Immature natural killer cell (primary cell): ENCODE measurements around the gene IPCEF1. TPM values are rescaled to one million over a fixed set of nuclear protein-coding genes. Genes with fewer than 3 reads are reported as not detected.

Experiments used
- DNase-seq, 3 donors: peaks; one replicate each; pipeline ENCODE4 v3.0.0; 2022; ENCODE audit warnings: mixed read lengths in 1 of 3
- H3K27ac Mint-ChIP-seq, 6 donors: one replicate each; pipeline ENCODE4 v1.8.0; 2020; ENCODE audit warnings: mixed read lengths in 6 of 6, mild to moderate bottlenecking in 5 of 6, inconsistent platforms in 4 of 6, moderate library complexity in 3 of 6
- H3K27me3 Mint-ChIP-seq, 3 donors: one replicate each; pipeline ENCODE4 v1.8.0; 2020 to 2021; ENCODE audit warnings: low read depth in 3 of 3, mild to moderate bottlenecking in 3 of 3, mixed read lengths in 3 of 3, moderate library complexity in 3 of 3, inconsistent platforms in 1 of 3
- H3K36me3 Mint-ChIP-seq, 3 donors: one replicate each; pipeline ENCODE4 v1.8.0; 2020; ENCODE audit warnings: mixed read lengths in 3 of 3, inconsistent platforms in 2 of 3, mild to moderate bottlenecking in 2 of 3
- H3K4me1 Mint-ChIP-seq, 2 donors: one replicate each; pipeline ENCODE4 v1.8.0; 2020; ENCODE audit warnings: inconsistent platforms in 2 of 2, mild to moderate bottlenecking in 2 of 2, mixed read lengths in 2 of 2, moderate library complexity in 1 of 2
- H3K4me3 Mint-ChIP-seq, 5 donors: one replicate each; pipeline ENCODE4 v1.8.0; 2020; ENCODE audit warnings: mild to moderate bottlenecking in 5 of 5, mixed read lengths in 5 of 5, inconsistent platforms in 3 of 5, moderate library complexity in 3 of 5
- H3K9me3 Mint-ChIP-seq, 6 donors: one replicate each; pipeline ENCODE4 v1.8.0; 2020; ENCODE audit warnings: mild to moderate bottlenecking in 6 of 6, mixed read lengths in 6 of 6, inconsistent platforms in 4 of 6, moderate library complexity in 3 of 6
- polyA plus RNA-seq, 3 donors: library from polyadenylated mRNA; unstranded; fragments of 300-500 nt; fragmentation: Illumina TruSeq; gene quantifications; one replicate each; pipeline ENCODE4 v1.2.3, GENCODE V29; 2021

Gene IPCEF1
- polyA plus RNA-seq, 3 donors from 2014 or later: 31.2 to 54.3 (median 35.2) TPM

- Mint-ChIP-seq H3K4me3 (no peak overlapping the region), H3K27ac (no peak overlapping the region), H3K27me3 (no peaks in the 10 kb centered on the region), H3K9me3 (no peaks in the 10 kb centered on the region), H3K36me3 (no peaks in the 10 kb centered on the region), H3K4me1 (no peaks in the 10 kb centered on the region)
- DNase-seq: no peak
These were observed 27.6 kb upstream of the IPCEF1 start for GRCh38 chr6:154384191-154384590.

DNA sequence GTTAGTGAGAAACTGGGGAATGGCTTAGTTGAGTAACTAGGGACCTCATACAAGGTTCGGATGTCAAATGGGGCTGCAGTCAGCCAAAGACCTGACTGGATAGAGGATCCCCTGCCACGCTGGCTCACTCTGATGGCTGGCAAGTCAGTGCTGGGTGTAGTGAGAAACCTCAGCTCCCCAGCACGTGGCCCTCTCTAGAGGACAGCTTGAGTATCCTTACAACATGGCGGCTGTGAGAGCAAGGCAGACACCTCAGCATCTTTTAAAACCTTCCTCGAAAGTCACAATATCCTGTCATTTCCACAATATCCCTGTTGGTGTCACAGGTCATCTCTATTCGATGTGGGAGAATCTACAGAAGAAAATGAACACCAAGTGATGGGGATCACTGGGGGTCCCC lies 26.7 kb upstream of the IPCEF1 start:
- H3K36me3 Mint-ChIP-seq: no peaks in the 10 kb centered on the region

DNA sequence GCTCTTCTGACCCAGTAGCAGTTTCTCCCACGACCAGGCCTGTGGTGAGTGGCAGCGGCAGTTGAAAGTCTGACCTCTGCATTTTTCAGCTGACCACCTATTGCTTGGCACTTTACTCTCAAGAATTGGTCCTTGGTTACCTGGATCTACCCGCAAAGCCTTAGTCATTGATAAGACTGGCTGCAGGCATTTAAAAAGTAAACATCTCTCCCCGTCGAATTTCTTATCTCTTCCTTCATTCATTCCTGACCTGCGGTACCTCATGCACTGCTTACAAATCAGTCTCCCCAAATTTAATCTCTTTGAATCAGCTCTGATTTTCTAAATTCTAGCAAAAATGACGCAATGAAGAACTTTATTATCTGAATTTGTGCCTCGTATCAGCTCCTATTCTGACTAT lies 26.1 kb upstream of the IPCEF1 start:
- Mint-ChIP-seq H3K27ac (no peak overlapping the region), H3K9me3 (no peaks in the 10 kb centered on the region), H3K4me3 (no peak overlapping the region), H3K27me3 (no peaks in the 10 kb centered on the region), H3K4me1 (no peaks in the 10 kb centered on the region), H3K36me3 (no peaks in the 10 kb centered on the region)
- DNase-seq: no peak

More for the DNA sequence above, 26.7 kb upstream of the IPCEF1 start:
- Mint-ChIP-seq H3K4me3 (no peak overlapping the region), H3K27me3 (no peaks in the 10 kb centered on the region), H3K9me3 (no peaks in the 10 kb centered on the region), H3K4me1 (no peaks in the 10 kb centered on the region), H3K27ac (no peak overlapping the region)
- no peak for DNase-seq

DNA sequence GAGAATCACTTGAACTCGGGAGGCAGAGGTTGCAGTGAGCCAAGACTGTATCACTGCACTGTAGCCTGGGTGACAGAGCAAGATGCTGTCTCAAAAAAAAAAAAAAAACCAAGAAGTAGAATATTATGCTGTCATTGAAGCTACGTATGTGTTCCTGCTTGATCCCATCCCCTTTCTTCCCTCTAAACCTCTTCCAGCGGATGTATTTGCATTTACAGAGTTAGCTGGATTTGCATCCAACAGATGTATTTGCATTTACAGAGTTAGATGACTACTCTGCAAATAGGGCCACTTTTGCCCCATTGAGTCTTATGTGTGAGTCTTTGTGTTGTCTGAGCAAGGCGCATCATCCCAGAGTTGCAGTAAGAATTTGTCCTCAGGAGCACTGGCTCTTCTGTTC lies 24.9 kb upstream of the IPCEF1 start:
- H3K27me3 Mint-ChIP-seq: no peaks in the 10 kb centered on the region
- no peaks in the 10 kb centered on the region for H3K36me3 Mint-ChIP-seq
- H3K4me3 Mint-ChIP-seq: no peak overlapping the region
- H3K4me1 Mint-ChIP-seq: no peaks in the 10 kb centered on the region
- no peak for DNase-seq
- no peaks in the 10 kb centered on the region for H3K9me3 Mint-ChIP-seq
- no peak overlapping the region for H3K27ac Mint-ChIP-seq

DNA sequence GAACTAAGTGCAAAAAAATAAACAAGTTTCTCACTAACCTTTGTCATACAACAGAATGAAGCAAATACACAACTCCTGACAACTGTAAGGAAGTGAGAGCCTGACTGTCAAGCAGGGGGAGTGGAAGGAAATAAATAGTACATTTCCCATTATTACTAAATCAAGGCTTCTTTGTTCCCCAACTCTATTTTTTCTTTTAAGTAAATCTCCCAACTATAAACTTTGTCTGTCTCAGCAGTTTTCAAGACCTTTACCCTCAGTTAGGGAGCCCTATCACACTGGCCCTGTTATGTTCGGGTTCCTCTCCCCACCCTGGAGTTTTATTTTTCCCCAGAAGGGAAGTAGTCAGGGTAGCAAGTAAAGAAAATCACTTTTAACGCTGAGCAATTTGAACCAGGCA lies 24.1 kb upstream of the IPCEF1 start:
- no peak overlapping the region for H3K27ac Mint-ChIP-seq
- peaks cover 0 to 3% (median 0%) of the 10 kb centered on the region in 3 donors for H3K27me3 Mint-ChIP-seq
- H3K36me3 Mint-ChIP-seq: no peaks in the 10 kb centered on the region
- H3K9me3 Mint-ChIP-seq: no peaks in the 10 kb centered on the region
- H3K4me1 Mint-ChIP-seq: no peaks in the 10 kb centered on the region
- no peak for DNase-seq
- H3K4me3 Mint-ChIP-seq: no peak overlapping the region

DNA sequence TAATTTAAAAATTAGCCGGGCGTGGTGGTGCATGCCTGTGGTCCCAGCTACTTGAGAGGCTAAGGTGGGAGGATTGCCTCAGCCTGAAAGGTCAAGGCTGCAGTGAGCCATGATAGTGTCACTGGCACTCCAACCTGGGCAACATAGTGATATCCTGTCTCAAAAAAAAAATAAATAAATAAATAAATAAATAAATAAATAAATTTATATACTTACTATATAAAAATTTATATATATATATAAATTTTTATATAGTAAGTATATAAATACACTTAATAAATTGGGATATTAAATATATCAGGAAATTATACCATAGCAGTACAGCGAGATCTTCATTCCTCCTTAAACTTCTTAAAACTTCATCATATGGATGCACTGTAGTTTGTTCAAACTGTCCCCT lies 23.0 kb upstream of the IPCEF1 start:
- DNase-seq: no peak
- Mint-ChIP-seq H3K27me3 (peaks cover 0 to 4% (median 0%) of the 10 kb centered on the region in 3 donors), H3K36me3 (no peaks in the 10 kb centered on the region), H3K9me3 (no peaks in the 10 kb centered on the region), H3K27ac (no peak overlapping the region), H3K4me1 (no peaks in the 10 kb centered on the region), H3K4me3 (no peak overlapping the region)

GRCh38 chr6:154378518-154378917 lies 21.9 kb upstream of the IPCEF1 start:
- Mint-ChIP-seq H3K27me3 (peaks cover 0 to 6% (median 0%) of the 10 kb centered on the region in 3 donors), H3K4me1 (no peaks in the 10 kb centered on the region), H3K36me3 (no peaks in the 10 kb centered on the region), H3K9me3 (no peaks in the 10 kb centered on the region), H3K27ac (no peak overlapping the region), H3K4me3 (no peak overlapping the region)
- DNase-seq: no peak

GRCh38 chr6:154377726-154378125 lies 21.1 kb upstream of the IPCEF1 start:
- H3K9me3 Mint-ChIP-seq: no peaks in the 10 kb centered on the region
- H3K27ac Mint-ChIP-seq: no peak overlapping the region
- H3K27me3 Mint-ChIP-seq: peaks cover 0 to 6% (median 0%) of the 10 kb centered on the region in 3 donors
- no peak overlapping the region for H3K4me3 Mint-ChIP-seq
- H3K4me1 Mint-ChIP-seq: no peaks in the 10 kb centered on the region
- DNase-seq: no peak
- no peaks in the 10 kb centered on the region for H3K36me3 Mint-ChIP-seq

- DNase-seq: no peak
- Mint-ChIP-seq H3K36me3 (no peaks in the 10 kb centered on the region), H3K27me3 (peaks cover 0 to 7% (median 1%) of the 10 kb centered on the region in 3 donors), H3K4me3 (no peak overlapping the region), H3K27ac (no peak overlapping the region), H3K4me1 (no peaks in the 10 kb centered on the region), H3K9me3 (no peaks in the 10 kb centered on the region)
These were observed 17.4 kb upstream of the IPCEF1 start for GRCh38 chr6:154373971-154374370.

GRCh38 chr6:154371281-154371680 lies 14.7 kb upstream of the IPCEF1 start:
- peaks cover 0 to 7% (median 1%) of the 10 kb centered on the region in 3 donors for H3K27me3 Mint-ChIP-seq
- no peak for DNase-seq
- no peaks in the 10 kb centered on the region for H3K36me3 Mint-ChIP-seq
- no peaks in the 10 kb centered on the region for H3K4me1 Mint-ChIP-seq
- H3K27ac Mint-ChIP-seq: no peak overlapping the region
- no peaks in the 10 kb centered on the region for H3K9me3 Mint-ChIP-seq
- no peak overlapping the region for H3K4me3 Mint-ChIP-seq

GRCh38 chr6:154370545-154370944 lies 13.9 kb upstream of the IPCEF1 start:
- H3K4me3 Mint-ChIP-seq: no peak overlapping the region
- H3K27ac Mint-ChIP-seq: peak overlapping the region in 1 of 6 donors; percentile 31
- H3K36me3 Mint-ChIP-seq: no peaks in the 10 kb centered on the region
- no peaks in the 10 kb centered on the region for H3K9me3 Mint-ChIP-seq
- DNase-seq: peak in 1 of 3 donors; percentile 3
- H3K27me3 Mint-ChIP-seq: peaks cover 0 to 5% (median 1%) of the 10 kb centered on the region in 3 donors
- no peaks in the 10 kb centered on the region for H3K4me1 Mint-ChIP-seq

- no peak overlapping the region for H3K4me3 Mint-ChIP-seq
- no peaks in the 10 kb centered on the region for H3K36me3 Mint-ChIP-seq
- H3K27ac Mint-ChIP-seq: no peak overlapping the region
- peaks cover 1 to 3% (median 2%) of the 10 kb centered on the region in 3 donors for H3K27me3 Mint-ChIP-seq
- H3K4me1 Mint-ChIP-seq: no peaks in the 10 kb centered on the region
- no peaks in the 10 kb centered on the region for H3K9me3 Mint-ChIP-seq
- no peak for DNase-seq
These were observed 11.5 kb upstream of the IPCEF1 start for GRCh38 chr6:154367839-154368695.

DNA sequence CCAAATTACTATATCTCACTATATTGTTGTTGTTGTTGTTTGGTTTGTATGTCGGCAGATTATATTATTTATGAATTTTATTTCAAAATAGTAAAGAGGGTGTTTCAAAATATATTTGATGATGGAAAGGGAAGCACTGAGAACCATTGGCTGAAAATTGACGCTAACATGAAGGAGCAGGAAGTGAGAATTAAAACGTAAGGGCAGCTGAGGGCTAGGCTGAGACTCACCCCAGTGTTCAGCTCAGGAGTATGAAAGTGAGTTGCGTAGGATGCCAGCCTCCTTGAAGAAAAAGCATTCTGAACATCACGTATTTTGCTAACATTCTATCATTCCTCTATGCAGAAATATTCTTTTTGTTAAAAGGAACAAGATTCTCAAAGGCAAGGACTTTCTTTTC lies 10.7 kb upstream of the IPCEF1 start:
- Mint-ChIP-seq H3K27ac (no peak overlapping the region), H3K36me3 (no peaks in the 10 kb centered on the region), H3K4me3 (no peak overlapping the region), H3K9me3 (no peaks in the 10 kb centered on the region), H3K4me1 (no peaks in the 10 kb centered on the region), H3K27me3 (peaks cover 1 to 3% (median 2%) of the 10 kb centered on the region in 3 donors)
- no peak for DNase-seq

- Mint-ChIP-seq H3K4me3 (no peak overlapping the region), H3K27me3 (peaks cover 1 to 6% (median 5%) of the 10 kb centered on the region in 3 donors), H3K27ac (no peak overlapping the region), H3K4me1 (peaks cover 4 to 11% of the 10 kb centered on the region in 2 donors), H3K9me3 (no peaks in the 10 kb centered on the region), H3K36me3 (no peaks in the 10 kb centered on the region)
- DNase-seq: no peak
These were observed 7.2 kb upstream of the IPCEF1 start for GRCh38 chr6:154363821-154364220.

- Mint-ChIP-seq H3K4me1 (peaks cover 4 to 17% of the 10 kb centered on the region in 2 donors), H3K36me3 (no peaks in the 10 kb centered on the region), H3K27ac (no peak overlapping the region), H3K27me3 (peaks cover 2 to 6% (median 5%) of the 10 kb centered on the region in 3 donors), H3K4me3 (no peak overlapping the region), H3K9me3 (no peaks in the 10 kb centered on the region)
- no peak for DNase-seq
These were observed 4.9 kb upstream of the IPCEF1 start for GRCh38 chr6:154361476-154361875.
